Mucosa of rectum (tissue), 2 donors: Measurements from ENCODE around the gene SSX2IP.

Source experiments
- H3K27ac ChIP-seq, 2 donors: one replicate each; pipeline ENCODE4 v1.7.0; 2013; ENCODE audit warnings: inconsistent platforms in 2 of 2, low read depth in 2 of 2, low read length in 2 of 2
- H3K27me3 ChIP-seq, 2 donors: one replicate each; pipeline ENCODE4 v1.7.0; 2013; ENCODE audit warnings: low read length in 2 of 2; ENCODE audit not compliant: control insufficient read depth in 2 of 2, insufficient read depth in 2 of 2
- H3K36me3 ChIP-seq, 2 donors: one replicate each; pipeline ENCODE4 v1.7.0; 2013; ENCODE audit warnings: low read length in 2 of 2; ENCODE audit not compliant: control insufficient read depth in 2 of 2, insufficient read depth in 2 of 2
- H3K4me1 ChIP-seq, 2 donors: one replicate each; pipeline ENCODE4 v1.7.0; 2013; ENCODE audit warnings: low read length in 2 of 2, mild to moderate bottlenecking in 1 of 2; ENCODE audit not compliant: control insufficient read depth in 2 of 2, insufficient read depth in 2 of 2
- H3K4me3 ChIP-seq, 2 donors: one replicate each; pipeline ENCODE4 v1.7.0; 2013; ENCODE audit warnings: low read length in 2 of 2
- H3K9ac ChIP-seq, 2 donors: one replicate each; pipeline ENCODE4 v1.7.0; 2013; ENCODE audit warnings: low read length in 2 of 2, low read depth in 1 of 2, mild to moderate bottlenecking in 1 of 2
- H3K9me3 ChIP-seq, 2 donors: one replicate each; pipeline ENCODE4 v1.7.0; 2013; ENCODE audit warnings: low read length in 2 of 2; ENCODE audit not compliant: control insufficient read depth in 2 of 2
- donor health status: healthy.
- donor health status: Normal muscosa, but diverticular disease.

SSX2IP gene

GRCh38 chr1:84624876-84625275 is 65.4 kb downstream of the SSX2IP start:
- Histone ChIP-seq H3K36me3 (no peaks in the 10 kb centered on the region), H3K27me3 (no peaks in the 10 kb centered on the region), H3K27ac (no peak overlapping the region), H3K4me3 (no peak overlapping the region), H3K9ac (no peak overlapping the region), H3K4me1 (peaks cover 2 to 5% of the 10 kb centered on the region in 2 donors), H3K9me3 (no peaks in the 10 kb centered on the region)

GRCh38 chr1:84621553-84621952 is 68.7 kb downstream of the SSX2IP start:
- peaks cover 2 to 5% of the 10 kb centered on the region in 2 donors for H3K4me1 ChIP-seq
- no peak overlapping the region for H3K4me3 ChIP-seq
- H3K27me3 ChIP-seq, result no peaks in the 10 kb centered on the region
- H3K9ac ChIP-seq, result no peak overlapping the region
- H3K27ac ChIP-seq, result no peak overlapping the region
- H3K9me3 ChIP-seq, result no peaks in the 10 kb centered on the region
- H3K36me3 ChIP-seq, result no peaks in the 10 kb centered on the region

- H3K36me3 ChIP-seq, result no peaks in the 10 kb centered on the region
- no peaks in the 10 kb centered on the region for H3K9me3 ChIP-seq
- H3K27me3 ChIP-seq, result no peaks in the 10 kb centered on the region
- H3K9ac ChIP-seq, result peak overlapping the region; percentile 60 to 84
- H3K27ac ChIP-seq, result peak overlapping the region; percentile 65 to 79
- peaks cover 2 to 5% of the 10 kb centered on the region in 2 donors for H3K4me1 ChIP-seq
- peak overlapping the region; percentile 85 to 86 for H3K4me3 ChIP-seq
Observed at GRCh38 chr1:84620720-84621313, 69.4 kb downstream of the SSX2IP start.

- H3K9me3 ChIP-seq, result no peaks in the 10 kb centered on the region
- H3K27me3 ChIP-seq, result no peaks in the 10 kb centered on the region
- no peak overlapping the region for H3K9ac ChIP-seq
- no peaks in the 10 kb centered on the region for H3K36me3 ChIP-seq
- H3K4me1 ChIP-seq, result peaks cover 2 to 5% of the 10 kb centered on the region in 2 donors
- H3K4me3 ChIP-seq, result no peak overlapping the region
- H3K27ac ChIP-seq, result no peak overlapping the region
Observed at GRCh38 chr1:84619383-84620102, 70.7 kb downstream of the SSX2IP start.

GRCh38 chr1:84617349-84617748 is 72.9 kb downstream of the SSX2IP start:
- H3K4me1 ChIP-seq, result peaks cover 2 to 5% of the 10 kb centered on the region in 2 donors
- no peak overlapping the region for H3K4me3 ChIP-seq
- no peaks in the 10 kb centered on the region for H3K9me3 ChIP-seq
- no peaks in the 10 kb centered on the region for H3K36me3 ChIP-seq
- H3K27me3 ChIP-seq, result no peaks in the 10 kb centered on the region
- no peak overlapping the region for H3K9ac ChIP-seq
- H3K27ac ChIP-seq, result no peak overlapping the region

- H3K4me3 ChIP-seq, result no peak overlapping the region
- H3K27ac ChIP-seq, result no peak overlapping the region
- H3K9me3 ChIP-seq, result no peaks in the 10 kb centered on the region
- no peaks in the 10 kb centered on the region for H3K36me3 ChIP-seq
- peaks cover 2 to 3% of the 10 kb centered on the region in 2 donors for H3K4me1 ChIP-seq
- no peak overlapping the region for H3K9ac ChIP-seq
- H3K27me3 ChIP-seq, result no peaks in the 10 kb centered on the region
Observed at GRCh38 chr1:84615790-84616189, 74.5 kb downstream of the SSX2IP start.

GRCh38 chr1:84613887-84614286 is 76.4 kb downstream of the SSX2IP start:
- Histone ChIP-seq H3K9me3 (no peaks in the 10 kb centered on the region), H3K27ac (no peak overlapping the region), H3K36me3 (no peaks in the 10 kb centered on the region), H3K4me1 (no peaks in the 10 kb centered on the region), H3K4me3 (no peak overlapping the region), H3K9ac (no peak overlapping the region), H3K27me3 (no peaks in the 10 kb centered on the region)

- Histone ChIP-seq H3K27me3 (no peaks in the 10 kb centered on the region), H3K4me3 (no peak overlapping the region), H3K36me3 (no peaks in the 10 kb centered on the region), H3K27ac (no peak overlapping the region), H3K4me1 (no peaks in the 10 kb centered on the region), H3K9me3 (no peaks in the 10 kb centered on the region), H3K9ac (no peak overlapping the region)
Observed at GRCh38 chr1:84613026-84613425, 77.2 kb downstream of the SSX2IP start.

- no peaks in the 10 kb centered on the region for H3K9me3 ChIP-seq
- H3K4me1 ChIP-seq, result no peaks in the 10 kb centered on the region
- H3K4me3 ChIP-seq, result no peak overlapping the region
- no peaks in the 10 kb centered on the region for H3K36me3 ChIP-seq
- no peaks in the 10 kb centered on the region for H3K27me3 ChIP-seq
- H3K27ac ChIP-seq, result no peak overlapping the region
- no peak overlapping the region for H3K9ac ChIP-seq
Observed at GRCh38 chr1:84611796-84612195, 78.5 kb downstream of the SSX2IP start.

- Histone ChIP-seq H3K27ac (no peak overlapping the region), H3K9ac (no peak overlapping the region), H3K27me3 (no peaks in the 10 kb centered on the region), H3K36me3 (no peaks in the 10 kb centered on the region), H3K9me3 (no peaks in the 10 kb centered on the region), H3K4me1 (no peaks in the 10 kb centered on the region), H3K4me3 (no peak overlapping the region)
Observed at GRCh38 chr1:84611091-84611490, 79.2 kb downstream of the SSX2IP start.
